HG03342 (cell line): ENCODE measurements around the gene ADARB1.
"Not testable (repeated sequence)": the region's sequence is repeated elsewhere in the genome, so short reads cannot be mapped to it uniquely, and the experiment has no call there.

Source experiments
- ATAC-seq: cut with Tn5 transposase; IDR thresholded peaks from one replicate; pipeline ENCODE4 v1.9.1; 2021; ENCODE audit warnings: mild to moderate bottlenecking, moderate library complexity; ENCODE audit not compliant: unreplicated experiment

Gene ADARB1

GRCh38 chr21:45074048-45074817 is at the start of gene ADARB1:
Gene ADARB1 (plus strand): TSS chr21:45074580. CDS start chr21:45171657, 97,077 bp downstream.
- peak; percentile 57 for ATAC-seq

- ATAC-seq, result no peak
Observed at GRCh38 chr21:45026066-45026745, 48.2 kb upstream of the ADARB1 start.

- ATAC-seq, result no peak
Observed at GRCh38 chr21:45026826-45027225, 47.6 kb upstream of the ADARB1 start.

- ATAC-seq, result no peak
Observed at GRCh38 chr21:45027241-45028196, 46.9 kb upstream of the ADARB1 start.

GRCh38 chr21:45028645-45029044 is 45.7 kb upstream of the ADARB1 start:
- ATAC-seq, result not testable (repeated sequence)

GRCh38 chr21:45029298-45029947 is 45.0 kb upstream of the ADARB1 start:
- no peak for ATAC-seq

- ATAC-seq, result no peak
Observed at GRCh38 chr21:45029948-45030681, 44.3 kb upstream of the ADARB1 start.

GRCh38 chr21:45030682-45031570 is 43.5 kb upstream of the ADARB1 start:
- no peak for ATAC-seq

- ATAC-seq, result no peak
Observed at GRCh38 chr21:45031571-45032191, 42.7 kb upstream of the ADARB1 start.

GRCh38 chr21:45032332-45032731 is 42.0 kb upstream of the ADARB1 start:
- no peak for ATAC-seq

GRCh38 chr21:45032977-45033710 is 41.2 kb upstream of the ADARB1 start:
- no peak for ATAC-seq

- no peak for ATAC-seq
Observed at GRCh38 chr21:45033791-45034555, 40.4 kb upstream of the ADARB1 start.

- no peak for ATAC-seq
Observed at GRCh38 chr21:45034556-45035476, 39.6 kb upstream of the ADARB1 start.

- no peak for ATAC-seq
Observed at GRCh38 chr21:45035477-45035848, 38.9 kb upstream of the ADARB1 start.

GRCh38 chr21:45036630-45037029 is 37.8 kb upstream of the ADARB1 start:
- ATAC-seq, result no peak

- no peak for ATAC-seq
Observed at GRCh38 chr21:45037986-45038385, 36.4 kb upstream of the ADARB1 start.
